Thoracic aorta (tissue), 2 donors: Measurements from ENCODE around the gene PCSK2. TPM values are rescaled to one million over a fixed set of nuclear protein-coding genes. Genes with fewer than 3 reads are reported as not detected.

Experiments used
- ATAC-seq: fragments of 150-250 bp; one replicate; pipeline ENCODE4 v1.8.0; 2017; ENCODE audit warnings: low read depth; ENCODE audit not compliant: insufficient number of reproducible peaks, low FRiP score
- DNase-seq: peaks from one replicate; pipeline ENCODE4 v3.0.0-alpha.2; 2020; ENCODE audit warnings: low spot score
- H3K27ac ChIP-seq, 2 donors: fragments of 200-600 bp; sonication (generic); 1 replicate in 1 of 2; 2 replicates in 1 of 2; pipeline ENCODE4 v1.5.1; 2016; ENCODE audit warnings: mild to moderate bottlenecking in 2 of 2, moderate library complexity in 2 of 2
- H3K27me3 ChIP-seq: fragments of 200-600 bp; sonication (generic); replicated peaks from 2 replicates; pipeline ENCODE4 v1.6.0; 2016; ENCODE audit warnings: mild to moderate bottlenecking; ENCODE audit not compliant: insufficient read depth
- H3K36me3 ChIP-seq: fragments of 200-600 bp; sonication (generic); one replicate; pipeline ENCODE4 v1.5.1; 2016
- H3K4me1 ChIP-seq, 2 donors: fragments of 200-600 bp; sonication (generic); 1 replicate in 1 of 2; 2 replicates in 1 of 2; pipeline versions ENCODE4 v1.5.1 to v1.6.0; 2016; ENCODE audit warnings: low read depth in 2 of 2, mild to moderate bottlenecking in 1 of 2; ENCODE audit not compliant: control insufficient read depth in 1 of 2
- H3K4me3 ChIP-seq: fragments of 200-600 bp; sonication (generic); 2 replicates; pipeline ENCODE4 v1.5.1; 2016; ENCODE audit warnings: mild to moderate bottlenecking
- H3K9me3 ChIP-seq: fragments of 200-600 bp; sonication (generic); 2 replicates; pipeline ENCODE4 v1.5.1; 2016
- total RNA-seq, 2 donors: library from RNA; depleted of rRNA; stranded (reverse); fragments of >200 nt; gene quantifications; one replicate each; pipeline versions ENCODE4 v1.1.0 to v1.2.3, GENCODE V29; 2016
- TF ChIP-seq, protein P1 (sequence below): fragments of 200-600 bp; sonication (generic); IDR thresholded peaks from one replicate; pipeline ENCODE4 v1.5.1; 2019; ENCODE audit warnings: antibody characterized with exemption

Gene PCSK2
- total RNA-seq, 2 donors from 2014 or later = 1.2 to 16.2 TPM

DNA sequence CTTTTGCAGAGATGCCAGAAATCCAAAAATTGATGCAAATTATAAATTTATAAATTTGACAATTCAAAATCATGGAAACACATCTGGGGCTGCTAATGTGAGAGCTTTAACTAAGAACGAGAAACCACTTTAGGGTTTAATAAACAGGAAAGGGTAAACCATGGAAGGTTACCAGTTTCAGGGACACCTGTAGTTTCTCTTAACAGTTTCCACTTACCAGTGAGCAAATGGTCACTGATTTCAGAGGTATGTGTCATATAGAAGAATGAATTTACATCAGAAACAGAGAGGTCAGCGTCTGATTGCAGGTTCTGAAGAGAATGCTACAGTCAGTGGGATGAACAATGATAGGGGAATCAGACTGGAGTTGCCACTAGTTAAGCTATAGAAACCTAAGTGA is 24.8 kb upstream of the PCSK2 start:
- H3K27ac ChIP-seq = no peak overlapping the region
- DNase-seq = no peak
- H3K27me3 ChIP-seq = no peaks in the 10 kb centered on the region
- no peaks in the 10 kb centered on the region for H3K9me3 ChIP-seq
- no peaks in the 10 kb centered on the region for H3K4me1 ChIP-seq
- no peaks in the 10 kb centered on the region for H3K36me3 ChIP-seq
- no peak for ATAC-seq
- TF ChIP-seq, protein P1, sequence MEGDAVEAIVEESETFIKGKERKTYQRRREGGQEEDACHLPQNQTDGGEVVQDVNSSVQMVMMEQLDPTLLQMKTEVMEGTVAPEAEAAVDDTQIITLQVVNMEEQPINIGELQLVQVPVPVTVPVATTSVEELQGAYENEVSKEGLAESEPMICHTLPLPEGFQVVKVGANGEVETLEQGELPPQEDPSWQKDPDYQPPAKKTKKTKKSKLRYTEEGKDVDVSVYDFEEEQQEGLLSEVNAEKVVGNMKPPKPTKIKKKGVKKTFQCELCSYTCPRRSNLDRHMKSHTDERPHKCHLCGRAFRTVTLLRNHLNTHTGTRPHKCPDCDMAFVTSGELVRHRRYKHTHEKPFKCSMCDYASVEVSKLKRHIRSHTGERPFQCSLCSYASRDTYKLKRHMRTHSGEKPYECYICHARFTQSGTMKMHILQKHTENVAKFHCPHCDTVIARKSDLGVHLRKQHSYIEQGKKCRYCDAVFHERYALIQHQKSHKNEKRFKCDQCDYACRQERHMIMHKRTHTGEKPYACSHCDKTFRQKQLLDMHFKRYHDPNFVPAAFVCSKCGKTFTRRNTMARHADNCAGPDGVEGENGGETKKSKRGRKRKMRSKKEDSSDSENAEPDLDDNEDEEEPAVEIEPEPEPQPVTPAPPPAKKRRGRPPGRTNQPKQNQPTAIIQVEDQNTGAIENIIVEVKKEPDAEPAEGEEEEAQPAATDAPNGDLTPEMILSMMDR = no peak
- no peak overlapping the region for H3K4me3 ChIP-seq

DNA sequence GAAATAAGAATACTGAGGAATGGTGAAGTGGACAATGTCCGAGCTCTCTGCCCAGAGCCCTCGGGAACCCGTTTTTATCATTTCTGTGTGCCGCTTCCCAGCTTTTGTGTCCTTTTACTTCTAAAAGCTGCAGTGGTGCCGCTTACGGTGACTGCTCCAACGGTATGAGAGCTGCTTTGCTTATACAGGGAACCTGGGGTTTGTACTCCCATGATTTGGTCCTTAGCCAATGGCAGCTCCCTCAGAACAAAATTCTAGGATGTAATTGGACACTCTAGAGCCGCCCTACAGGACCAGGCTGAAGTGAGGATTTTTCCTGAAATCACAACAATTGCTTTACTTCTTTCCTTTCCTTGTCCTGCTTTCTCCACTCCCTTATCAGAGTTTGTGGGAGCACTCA is 24.2 kb upstream of the PCSK2 start:
- no peak overlapping the region for H3K27ac ChIP-seq

DNA sequence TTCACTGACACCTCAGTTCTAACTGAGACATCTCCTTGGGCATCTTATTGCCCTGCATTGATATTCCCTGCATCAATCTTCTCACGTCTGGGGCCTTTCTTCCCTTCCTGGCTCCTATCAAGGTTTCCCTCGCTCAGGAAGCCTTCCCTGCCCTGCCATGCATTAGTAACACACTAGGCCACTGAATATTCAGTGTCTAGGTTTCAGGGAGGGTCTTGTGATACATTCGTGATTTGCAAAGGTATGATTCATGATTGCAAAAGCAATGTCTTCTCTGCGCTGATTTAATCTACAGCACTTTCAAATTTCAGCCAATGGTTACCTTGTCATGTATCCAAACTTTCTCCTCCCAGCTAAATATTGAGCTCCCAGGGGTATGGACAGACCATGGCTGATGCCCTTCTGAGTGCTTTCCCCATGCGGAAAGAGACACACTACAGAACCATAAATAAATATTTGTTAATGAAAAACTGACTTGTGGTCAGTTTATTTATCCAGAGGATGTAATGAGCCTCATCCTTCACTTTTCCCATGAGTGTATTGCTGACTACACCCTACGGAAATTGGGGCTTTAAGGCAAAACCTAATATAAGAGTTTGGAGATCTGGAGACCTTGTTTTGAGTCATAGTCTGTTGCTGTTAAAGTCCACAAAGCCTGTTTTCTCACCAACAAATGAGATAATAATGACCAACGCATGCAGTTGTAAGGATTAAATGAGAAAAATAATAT is 21.6 kb upstream of the PCSK2 start:
- Histone ChIP-seq H3K36me3 (no peaks in the 10 kb centered on the region), H3K4me1 (no peaks in the 10 kb centered on the region), H3K27ac (no peak overlapping the region), H3K4me3 (no peak overlapping the region), H3K9me3 (no peaks in the 10 kb centered on the region), H3K27me3 (no peaks in the 10 kb centered on the region)
- DNase-seq (no peak), ATAC-seq (no peak)
- TF ChIP-seq, protein P1 = no peak

More for the DNA sequence above, 24.2 kb upstream of the PCSK2 start:
- no peaks in the 10 kb centered on the region for H3K27me3 ChIP-seq
- no peak for DNase-seq
- H3K9me3 ChIP-seq = no peaks in the 10 kb centered on the region
- H3K36me3 ChIP-seq = no peaks in the 10 kb centered on the region
- TF ChIP-seq, protein P1 = no peak
- no peaks in the 10 kb centered on the region for H3K4me1 ChIP-seq
- no peak for ATAC-seq
- H3K4me3 ChIP-seq = no peak overlapping the region

DNA sequence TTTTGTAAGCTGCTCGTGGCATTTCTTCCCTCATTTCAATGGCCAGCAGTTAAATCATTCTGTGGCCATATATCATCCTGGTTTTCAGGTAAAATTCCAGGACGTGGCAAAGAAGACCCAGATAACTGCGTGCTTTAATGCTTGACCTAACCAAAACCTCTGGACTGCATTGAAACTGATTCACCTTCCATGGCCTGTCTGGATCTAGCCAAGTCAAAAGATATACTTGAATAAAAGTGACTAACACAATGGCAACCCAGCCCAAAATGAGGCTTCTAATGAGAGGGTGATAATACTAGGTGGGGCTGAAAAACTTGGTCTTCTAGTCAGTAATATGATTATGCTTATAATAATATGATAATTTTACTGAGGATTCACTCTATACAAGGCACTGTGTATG is 16.5 kb upstream of the PCSK2 start:
- ATAC-seq (no peak), DNase-seq (no peak)
- no peaks in the 10 kb centered on the region for H3K4me1 ChIP-seq
- TF ChIP-seq, protein P1 = no peak
- no peak overlapping the region for H3K27ac ChIP-seq
- H3K36me3 ChIP-seq = no peaks in the 10 kb centered on the region
- H3K27me3 ChIP-seq = no peaks in the 10 kb centered on the region
- no peak overlapping the region for H3K4me3 ChIP-seq
- no peaks in the 10 kb centered on the region for H3K9me3 ChIP-seq

DNA sequence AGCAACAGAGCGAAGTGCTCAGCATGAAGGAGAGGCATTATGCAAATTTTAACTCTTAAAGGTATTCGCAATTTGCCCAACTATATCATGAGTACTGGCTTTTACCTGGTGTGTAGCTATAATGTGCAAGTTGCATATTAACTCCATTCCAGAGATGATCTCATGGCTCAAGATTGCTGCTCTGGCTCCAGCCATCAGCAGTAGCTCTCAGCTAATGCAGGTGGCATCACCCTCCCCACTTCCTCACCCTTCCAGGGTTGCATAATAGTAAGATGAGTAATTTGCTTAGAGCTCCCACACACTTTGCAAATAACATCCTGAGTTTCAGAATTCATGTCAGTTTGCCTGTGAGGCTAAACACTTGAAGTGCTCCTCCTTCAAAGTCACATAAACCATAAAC is 15.9 kb upstream of the PCSK2 start:
- Histone ChIP-seq H3K9me3 (no peaks in the 10 kb centered on the region), H3K27me3 (no peaks in the 10 kb centered on the region), H3K27ac (no peak overlapping the region), H3K4me1 (no peaks in the 10 kb centered on the region), H3K36me3 (no peaks in the 10 kb centered on the region), H3K4me3 (no peak overlapping the region)
- no peak for DNase-seq
- no peak for ATAC-seq
- TF ChIP-seq, protein P1 = no peak
